Suprapubic skin (tissue), 4 donors: ENCODE data around the gene FER. TPM values are rescaled to one million over a fixed set of nuclear protein-coding genes. Genes with fewer than 3 reads are reported as not detected.
"Not testable (repeated sequence)": the region's sequence is repeated elsewhere in the genome, so short reads cannot be mapped to it uniquely, and the experiment has no call there.

ENCODE experiments used
- DNase-seq, 2 donors: peaks; one replicate each; pipeline ENCODE4 v3.0.0-alpha.2; 2019; ENCODE audit warnings: low spot score in 2 of 2
- H3K27ac ChIP-seq: fragments of 200-600 bp; sonication (generic); one replicate; pipeline ENCODE4 v1.5.1; 2019
- H3K27me3 ChIP-seq: fragments of 200-600 bp; sonication (generic); one replicate; pipeline ENCODE4 v1.5.1; 2019
- H3K36me3 ChIP-seq: fragments of 200-600 bp; sonication (generic); one replicate; pipeline ENCODE4 v1.5.1; 2019
- H3K4me1 ChIP-seq: fragments of 200-600 bp; sonication (generic); one replicate; pipeline ENCODE4 v1.5.1; 2019
- H3K4me3 ChIP-seq: fragments of 200-600 bp; sonication (generic); one replicate; pipeline ENCODE4 v1.5.1; 2019; ENCODE audit warnings: mild to moderate bottlenecking
- H3K9me3 ChIP-seq: fragments of 200-600 bp; sonication (generic); one replicate; pipeline ENCODE4 v1.5.1; 2019
- CTCF ChIP-seq, 2 donors: fragments of 200-600 bp in 1 of 2; fragments of 450-650 bp in 1 of 2; sonication (generic) in 1 of 2; IDR thresholded peaks; one replicate each; pipeline ENCODE4 v1.5.1; 2016 to 2019; ENCODE audit warnings: antibody characterized with exemption in 2 of 2, mild to moderate bottlenecking in 1 of 2, moderate library complexity in 1 of 2
- EP300 ChIP-seq: sonication (generic); formaldehyde crosslinking; IDR thresholded peaks from one replicate; pipeline ENCODE4 v1.6.1; 2017; ENCODE audit warnings: antibody characterized with exemption
- POLR2A ChIP-seq, 2 donors: fragments of 450-650 bp; IDR thresholded peaks; one replicate each; pipeline ENCODE4 v1.6.1; 2017; ENCODE audit warnings: antibody characterized with exemption in 2 of 2, mild to moderate bottlenecking in 2 of 2, moderate library complexity in 2 of 2
- POLR2AphosphoS5 ChIP-seq, 3 donors: sonication (generic); formaldehyde crosslinking; IDR thresholded peaks; one replicate each; pipeline ENCODE4 v1.6.1; 2017; ENCODE audit warnings: antibody characterized with exemption in 3 of 3
- WGBS: methylation state at CpG from one replicate; pipeline ENCODE4 v1.1.5; 2018; 5-methylcytosine and 5-hydroxymethylcytosine counted together
- total RNA-seq, 4 donors: library from RNA; depleted of rRNA; stranded (reverse); fragments of >200 nt; gene quantifications; one replicate each; pipeline ENCODE4 v1.1.0, GENCODE V29; 2016

Gene FER
- total RNA-seq, 4 donors from 2014 or later, result 16.1 to 29.9 (median 23.3) TPM

- Histone ChIP-seq H3K4me1 (no peaks in the 10 kb centered on the region), H3K27me3 (no peaks in the 10 kb centered on the region), H3K36me3 (peaks cover under 1% of the 10 kb centered on the region), H3K4me3 (no peak overlapping the region), H3K27ac (no peak overlapping the region), H3K9me3 (no peaks in the 10 kb centered on the region)
- WGBS, result 89% methylated on average over 1 of the region's 1 CpG
- DNase-seq, result no peak
- TF ChIP-seq EP300 (no peak), POLR2AphosphoS5 (IDR thresholded peaks at IDR 0.05) (no peak), CTCF (IDR thresholded peaks at IDR 0.05) (no peak), POLR2A (IDR thresholded peaks at IDR 0.05) (no peak)
These were observed 110.2 kb downstream of the FER start for GRCh38 chr5:108857905-108858304.

GRCh38 chr5:108858959-108859358, 111.3 kb downstream of the FER start:
- Histone ChIP-seq H3K36me3 (peaks cover 4% of the 10 kb centered on the region), H3K27ac (no peak overlapping the region), H3K4me3 (no peak overlapping the region), H3K9me3 (no peaks in the 10 kb centered on the region), H3K4me1 (no peaks in the 10 kb centered on the region), H3K27me3 (no peaks in the 10 kb centered on the region)
- TF ChIP-seq POLR2AphosphoS5 (IDR thresholded peaks at IDR 0.05) (no peak), POLR2A (IDR thresholded peaks at IDR 0.05) (no peak), CTCF (IDR thresholded peaks at IDR 0.05) (no peak), EP300 (no peak)
- 55% methylated on average over 2 of the region's 2 CpGs for WGBS
- no peak for DNase-seq

- H3K9me3 ChIP-seq, result no peaks in the 10 kb centered on the region
- no peak overlapping the region for H3K4me3 ChIP-seq
- peaks cover 4% of the 10 kb centered on the region for H3K36me3 ChIP-seq
- no peaks in the 10 kb centered on the region for H3K27me3 ChIP-seq
- H3K4me1 ChIP-seq, result no peaks in the 10 kb centered on the region
- DNase-seq, result no peak
- no peak overlapping the region for H3K27ac ChIP-seq
- no peak for TF ChIP-seq CTCF (IDR thresholded peaks at IDR 0.05)
- no peak for TF ChIP-seq POLR2A (IDR thresholded peaks at IDR 0.05)
- no peak for TF ChIP-seq EP300
- TF ChIP-seq POLR2AphosphoS5 (IDR thresholded peaks at IDR 0.05), result no peak
These were observed 114.5 kb downstream of the FER start for GRCh38 chr5:108862211-108862610.

- H3K4me3 ChIP-seq, H3K4me1 ChIP-seq, H3K9me3 ChIP-seq, H3K27ac ChIP-seq, H3K27me3 ChIP-seq, DNase-seq: not testable (repeated sequence)
- peaks cover 12% of the 10 kb centered on the region for H3K36me3 ChIP-seq
- WGBS, result 99% methylated on average over 3 of the region's 3 CpGs
These were observed 118.4 kb downstream of the FER start for GRCh38 chr5:108866097-108866496.

GRCh38 chr5:108867656-108868055, 120.0 kb downstream of the FER start:
- WGBS, result 91% methylated on average over 4 of the region's 4 CpGs
- TF ChIP-seq POLR2A (IDR thresholded peaks at IDR 0.05) (no peak), CTCF (IDR thresholded peaks at IDR 0.05) (no peak), EP300 (no peak), POLR2AphosphoS5 (IDR thresholded peaks at IDR 0.05) (no peak)

GRCh38 chr5:108869066-108869465, 121.4 kb downstream of the FER start:
- Histone ChIP-seq H3K36me3 (peaks cover 8% of the 10 kb centered on the region), H3K27ac (no peak overlapping the region), H3K4me3 (no peak overlapping the region), H3K9me3 (no peaks in the 10 kb centered on the region), H3K4me1 (peaks cover 5% of the 10 kb centered on the region), H3K27me3 (no peaks in the 10 kb centered on the region)
- 100% methylated on average over 1 of the region's 1 CpG for WGBS
- no peak for DNase-seq
- no peak for TF ChIP-seq CTCF (IDR thresholded peaks at IDR 0.05)
- TF ChIP-seq EP300, result no peak
- TF ChIP-seq POLR2AphosphoS5 (IDR thresholded peaks at IDR 0.05), result no peak
- no peak for TF ChIP-seq POLR2A (IDR thresholded peaks at IDR 0.05)

More at GRCh38 chr5:108867656-108868055, 120.0 kb downstream of the FER start:
- Histone ChIP-seq H3K9me3 (no peaks in the 10 kb centered on the region), H3K4me1 (peaks cover 3% of the 10 kb centered on the region), H3K27ac (no peak overlapping the region), H3K27me3 (no peaks in the 10 kb centered on the region), H3K4me3 (no peak overlapping the region), H3K36me3 (peaks cover 12% of the 10 kb centered on the region)
- DNase-seq, result no peak
